ENCODE data around the gene GSG1L.

The GSG1L gene

GRCh38 chr16:28061352-28062101, 2.0 kb downstream of the GSG1L start:
- ATAC-seq (no peak), DNase-seq (no peak)
- Mint-ChIP-seq H3K27me3 (peaks cover 90% of the 10 kb centered on the region), H3K4me1 (peaks cover 20% of the 10 kb centered on the region), H3K4me3 (peak overlapping the region in 1 of 2 donors; percentile 26), H3K9me3 (no peaks in the 10 kb centered on the region), H3K27ac (no peak overlapping the region)

GRCh38 chr16:28059841-28060575, 3.5 kb downstream of the GSG1L start:
- ATAC-seq: no peak
- H3K27me3 Mint-ChIP-seq: peaks cover 76% of the 10 kb centered on the region
- no peak overlapping the region for H3K4me3 Mint-ChIP-seq

GRCh38 chr16:28058839-28059589, 4.5 kb downstream of the GSG1L start:
- ATAC-seq: peak; percentile 26
- DNase-seq: no peak
- Mint-ChIP-seq H3K9me3 (no peaks in the 10 kb centered on the region), H3K27me3 (peaks cover 70% of the 10 kb centered on the region), H3K27ac (no peak overlapping the region), H3K4me3 (no peak overlapping the region), H3K4me1 (peaks cover 20% of the 10 kb centered on the region)

More at GRCh38 chr16:28059841-28060575, 3.5 kb downstream of the GSG1L start:
- Mint-ChIP-seq H3K9me3 (no peaks in the 10 kb centered on the region), H3K27ac (no peak overlapping the region), H3K4me1 (peaks cover 20% of the 10 kb centered on the region)
- DNase-seq: no peak

GRCh38 chr16:28057949-28058348, 5.6 kb downstream of the GSG1L start:
- Mint-ChIP-seq H3K4me1 (peaks cover 20% of the 10 kb centered on the region), H3K9me3 (no peaks in the 10 kb centered on the region), H3K27ac (no peak overlapping the region), H3K4me3 (no peak overlapping the region), H3K27me3 (peaks cover 79% of the 10 kb centered on the region)
- DNase-seq: no peak
- no peak for ATAC-seq

- no peak for DNase-seq
- no peak overlapping the region for H3K4me3 Mint-ChIP-seq
Measured at GRCh38 chr16:28053461-28053860, 10.1 kb downstream of the GSG1L start.

GRCh38 chr16:28052274-28053128, 11.0 kb downstream of the GSG1L start:
- no peak for DNase-seq
- H3K4me1 Mint-ChIP-seq: no peaks in the 10 kb centered on the region
- no peak overlapping the region for H3K4me3 Mint-ChIP-seq
- H3K9me3 Mint-ChIP-seq: peaks cover 5% of the 10 kb centered on the region in 2 donors
- peaks cover 30% of the 10 kb centered on the region for H3K27me3 Mint-ChIP-seq
- H3K27ac Mint-ChIP-seq: no peak overlapping the region
- ATAC-seq: no peak

More at GRCh38 chr16:28053461-28053860, 10.1 kb downstream of the GSG1L start:
- H3K27me3 Mint-ChIP-seq: peaks cover 40% of the 10 kb centered on the region
- H3K4me1 Mint-ChIP-seq: peaks cover under 1% of the 10 kb centered on the region
- ATAC-seq: no peak
- H3K9me3 Mint-ChIP-seq: peaks cover 5% of the 10 kb centered on the region in 2 donors
- H3K27ac Mint-ChIP-seq: no peak overlapping the region

GRCh38 chr16:28051486-28051885, 12.0 kb downstream of the GSG1L start:
- no peak overlapping the region for H3K4me3 Mint-ChIP-seq
- H3K27ac Mint-ChIP-seq: no peak overlapping the region
- H3K4me1 Mint-ChIP-seq: no peaks in the 10 kb centered on the region
- DNase-seq (no peak), ATAC-seq (no peak)
- H3K27me3 Mint-ChIP-seq: peaks cover 25% of the 10 kb centered on the region
- H3K9me3 Mint-ChIP-seq: peaks cover 5 to 10% of the 10 kb centered on the region in 2 donors

GRCh38 chr16:28042811-28043210, 20.7 kb downstream of the GSG1L start:
- H3K27ac Mint-ChIP-seq: no peak overlapping the region
- H3K27me3 Mint-ChIP-seq: peaks cover 8% of the 10 kb centered on the region
- H3K9me3 Mint-ChIP-seq: peaks cover 0 to 6% of the 10 kb centered on the region in 2 donors
- no peak overlapping the region for H3K4me3 Mint-ChIP-seq
- DNase-seq (no peak), ATAC-seq (no peak)
- H3K4me1 Mint-ChIP-seq: no peaks in the 10 kb centered on the region

- no peak overlapping the region for H3K4me3 Mint-ChIP-seq
- peaks cover under 1% of the 10 kb centered on the region for H3K4me1 Mint-ChIP-seq
- no peak overlapping the region for H3K27ac Mint-ChIP-seq
- peaks cover 14% of the 10 kb centered on the region for H3K27me3 Mint-ChIP-seq
- peaks cover 0 to 3% of the 10 kb centered on the region in 2 donors for H3K9me3 Mint-ChIP-seq
- no peak for DNase-seq
- ATAC-seq: no peak
Measured at GRCh38 chr16:28041615-28042014, 21.9 kb downstream of the GSG1L start.

- Mint-ChIP-seq H3K4me3 (no peak overlapping the region), H3K9me3 (no peaks in the 10 kb centered on the region), H3K4me1 (peaks cover 8% of the 10 kb centered on the region), H3K27ac (no peak overlapping the region), H3K27me3 (peaks cover 16% of the 10 kb centered on the region)
- DNase-seq (no peak), ATAC-seq (no peak)
Measured at GRCh38 chr16:28040039-28040438, 23.5 kb downstream of the GSG1L start.

DNA sequence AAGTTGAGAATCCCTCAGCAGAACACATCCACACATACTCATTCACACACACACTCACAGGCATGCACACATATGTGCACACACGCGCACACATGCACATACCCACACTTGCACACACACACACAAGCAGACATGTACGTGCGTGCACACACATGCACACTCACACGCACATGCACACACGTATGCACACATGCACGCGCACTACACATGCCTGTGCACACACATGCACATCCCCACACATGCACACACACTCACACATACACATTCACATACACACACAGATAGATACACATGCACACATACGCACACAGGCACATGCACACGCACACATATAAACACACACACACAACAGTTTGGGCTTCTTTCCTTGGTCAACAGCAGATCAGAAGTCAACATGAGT, 24.0 kb downstream of the GSG1L start:
- Mint-ChIP-seq H3K4me1 (peaks cover 8% of the 10 kb centered on the region), H3K27me3 (peaks cover 16% of the 10 kb centered on the region), H3K4me3 (no peak overlapping the region), H3K9me3 (no peaks in the 10 kb centered on the region), H3K27ac (no peak overlapping the region)
- DNase-seq (no peak), ATAC-seq (no peak)

- Mint-ChIP-seq H3K4me1 (peaks cover 8% of the 10 kb centered on the region), H3K9me3 (no peaks in the 10 kb centered on the region), H3K4me3 (no peak overlapping the region), H3K27ac (no peak overlapping the region), H3K27me3 (peaks cover 16% of the 10 kb centered on the region)
- DNase-seq (no peak), ATAC-seq (no peak)
Measured at GRCh38 chr16:28038409-28038808, 25.1 kb downstream of the GSG1L start.

DNA sequence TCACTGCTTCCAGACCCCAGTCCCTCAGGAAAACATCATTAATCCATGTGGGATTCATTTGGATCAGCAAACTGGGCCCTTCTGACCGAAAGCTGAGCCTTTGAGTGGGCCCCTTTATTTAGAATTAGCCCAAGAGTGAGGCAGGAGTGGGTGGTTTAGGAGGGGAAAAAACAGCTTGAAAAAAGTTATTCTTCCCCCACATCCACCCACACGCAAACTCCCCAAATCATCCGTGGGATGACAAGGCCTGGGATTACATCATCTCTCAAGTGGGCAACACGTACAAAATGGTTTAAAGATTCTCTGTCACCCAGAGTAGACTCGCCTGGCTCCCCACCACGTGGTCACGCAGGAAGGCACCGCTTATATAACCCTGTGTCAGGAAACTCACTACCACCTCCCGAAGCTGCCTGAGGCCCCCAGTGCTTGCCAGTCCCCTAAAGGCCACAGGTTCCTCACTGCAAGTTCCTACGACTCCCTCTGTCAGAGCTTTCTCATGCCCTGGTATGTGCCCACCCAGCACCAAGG, 27.6 kb downstream of the GSG1L start:
- Mint-ChIP-seq H3K4me3 (no peak overlapping the region), H3K4me1 (peaks cover 8% of the 10 kb centered on the region), H3K9me3 (no peaks in the 10 kb centered on the region), H3K27me3 (peaks cover 22% of the 10 kb centered on the region), H3K27ac (no peak overlapping the region)
- DNase-seq (no peak), ATAC-seq (no peak)

DNA sequence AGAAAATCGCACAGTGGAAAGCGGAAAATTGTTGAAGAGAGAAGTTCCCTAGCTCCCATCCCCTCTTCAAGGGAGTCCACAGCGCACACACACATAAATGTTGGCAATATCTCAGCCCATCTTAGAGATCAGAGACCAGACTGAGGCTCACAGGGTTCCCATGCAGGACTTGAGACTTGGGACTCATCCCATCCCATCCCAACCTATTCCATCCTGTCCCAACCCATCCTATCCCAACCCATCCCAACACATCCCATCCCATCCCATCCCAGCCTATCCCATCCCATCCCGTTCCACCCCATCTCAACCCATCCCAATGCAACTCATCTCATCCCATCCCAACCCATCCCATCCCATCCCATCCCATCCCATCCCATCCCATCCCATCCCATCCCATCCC, 29.6 kb downstream of the GSG1L start:
- Mint-ChIP-seq H3K4me1 (peaks cover 8% of the 10 kb centered on the region), H3K27ac (no peak overlapping the region), H3K9me3 (no peaks in the 10 kb centered on the region), H3K27me3 (peaks cover 22% of the 10 kb centered on the region), H3K4me3 (no peak overlapping the region)
- ATAC-seq: no peak
- no peak for DNase-seq
